IMR-90 (cell line): ENCODE measurements around the gene GRM8. TPM values are rescaled to one million over a fixed set of nuclear protein-coding genes. Genes with fewer than 3 reads are reported as not detected.

Experiments
- ATAC-seq: fragments of 200-7000 bp; cut with Tn5 transposase; 2 replicates; pipeline ENCODE4 v1.9.1; 2020; ENCODE audit warnings: low read depth, mild to moderate bottlenecking, moderate library complexity
- BruUV-seq: library from RNA; stranded (reverse); fragments of 400-500 nt; replicated peaks from 2 replicates; lab custom pipeline; 2021; lab: Mats Ljungman, UMichigan
- CTCF ChIA-PET: fragments of 300-600 bp; formaldehyde crosslinking; extraction: SDS; loops from one replicate; lab custom pipeline; 2021; ENCODE audit warnings: antibody characterized with exemption; lab: Yijun Ruan, JAX
- POLR2A ChIA-PET: fragments of 300-600 bp; sonication (Branson Sonifier 250); formaldehyde crosslinking; loops from one replicate; lab custom pipeline; 2022; ENCODE audit warnings: antibody characterized with exemption; ENCODE audit not compliant: unreplicated experiment; lab: Charles Lee
- DNase-seq: peaks from one replicate; pipeline ENCODE4 v3.0.0; 2013
- H2AFZ ChIP-seq: replicated peaks from 2 replicates; pipeline ENCODE3; 2013; ENCODE audit warnings: low read length, mild to moderate bottlenecking; ENCODE audit not compliant: poor library complexity
- H2AK5ac ChIP-seq: 2 replicates; pipeline ENCODE4 v1.6.1; 2013; ENCODE audit warnings: low read depth, low read length, inconsistent platforms
- H2AK9ac ChIP-seq: replicated peaks from 2 replicates; pipeline ENCODE3; 2013; ENCODE audit warnings: mild to moderate bottlenecking, low read depth, low read length, moderate library complexity; ENCODE audit not compliant: poor library complexity
- H2BK120ac ChIP-seq: 2 replicates; pipeline ENCODE4 v1.6.1; 2013; ENCODE audit warnings: low read depth, low read length, inconsistent platforms
- H2BK15ac ChIP-seq: 3 replicates; pipeline ENCODE4 v1.6.1; 2013; ENCODE audit warnings: low read depth, low read length, inconsistent platforms
- H2BK20ac ChIP-seq: 2 replicates; pipeline ENCODE4 v1.6.1; 2013; ENCODE audit warnings: low read depth, mild to moderate bottlenecking, inconsistent platforms, low read length, moderate library complexity
- H2BK5ac ChIP-seq: 2 replicates; pipeline ENCODE4 v1.6.1; 2013; ENCODE audit warnings: mild to moderate bottlenecking, low read depth, low read length, inconsistent platforms; ENCODE audit not compliant: poor library complexity, severe bottlenecking
- H3K14ac ChIP-seq: replicated peaks from 2 replicates; pipeline ENCODE4 v1.6.1; 2013; ENCODE audit warnings: low read depth, low read length, inconsistent platforms
- H3K18ac ChIP-seq: 2 replicates; pipeline ENCODE4 v1.6.1; 2013; ENCODE audit warnings: low read depth, low read length, control low read depth
- H3K23ac ChIP-seq: 2 replicates; pipeline ENCODE4 v1.6.1; 2013; ENCODE audit warnings: low read depth, low read length, inconsistent platforms
- H3K27ac ChIP-seq: 2 replicates; pipeline ENCODE4 v1.5.1; 2013; ENCODE audit warnings: mild to moderate bottlenecking, control low read depth, low read length; ENCODE audit not compliant: insufficient read depth
- H3K27me3 ChIP-seq: 2 replicates; pipeline ENCODE4 v1.6.1; 2013; ENCODE audit warnings: low read length; ENCODE audit not compliant: control insufficient read depth, insufficient read depth
- H3K36me3 ChIP-seq: 2 replicates; pipeline ENCODE4 v1.6.1; 2013; ENCODE audit warnings: low read length, mixed read lengths; ENCODE audit not compliant: control insufficient read depth, insufficient read depth
- H3K4ac ChIP-seq: 2 replicates; pipeline ENCODE4 v1.6.1; 2013; ENCODE audit warnings: low read depth, low read length, inconsistent platforms
- H3K4me1 ChIP-seq: 2 replicates; pipeline ENCODE4 v1.6.1; 2013; ENCODE audit warnings: low read length, mixed read lengths; ENCODE audit not compliant: control insufficient read depth, insufficient read depth
- H3K4me2 ChIP-seq: 2 replicates; pipeline ENCODE4 v1.6.1; 2013; ENCODE audit warnings: low read depth, mild to moderate bottlenecking, control low read depth, low read length, moderate library complexity
- H3K4me3 ChIP-seq: 2 replicates; pipeline ENCODE4 v1.5.1; 2013; ENCODE audit warnings: low read depth, mild to moderate bottlenecking, control low read depth, low read length, moderate library complexity; ENCODE audit not compliant: insufficient read depth
- H3K56ac ChIP-seq: 2 replicates; pipeline ENCODE4 v1.6.1; 2013; ENCODE audit warnings: low read length, inconsistent platforms; ENCODE audit not compliant: insufficient read depth; ENCODE audit errors: extremely low read depth
- H3K79me1 ChIP-seq, 2 experiments: 2 replicates each; pipeline ENCODE4 v1.6.1; 2013; ENCODE audit warnings: low read length in 2 of 2, inconsistent platforms in 1 of 2, low read depth in 1 of 2
- H3K9ac ChIP-seq: 2 replicates; pipeline ENCODE4 v1.6.1; 2013; ENCODE audit warnings: low read depth, low read length, control low read depth
- H3K9me1 ChIP-seq: 2 replicates; pipeline ENCODE4 v1.6.1; 2013; ENCODE audit warnings: low read length, inconsistent platforms; ENCODE audit not compliant: insufficient read depth
- H3K9me3 ChIP-seq: 2 replicates; pipeline ENCODE4 v1.6.1; 2013; ENCODE audit warnings: low read length; ENCODE audit not compliant: control insufficient read depth, insufficient read depth
- H4K20me1 ChIP-seq: 2 replicates; pipeline ENCODE4 v1.6.1; 2013; ENCODE audit warnings: low read length, inconsistent platforms; ENCODE audit not compliant: insufficient read depth
- H4K5ac ChIP-seq: 2 replicates; pipeline ENCODE4 v1.6.1; 2013; ENCODE audit warnings: mild to moderate bottlenecking, low read depth, low read length, control low read depth
- H4K8ac ChIP-seq, 2 experiments: 2 replicates each; pipeline ENCODE4 v1.6.1; 2013; ENCODE audit warnings: low read depth in 2 of 2, low read length in 2 of 2, control low read depth in 1 of 2, inconsistent platforms in 1 of 2
- H4K91ac ChIP-seq: 2 replicates; pipeline ENCODE4 v1.6.1; 2013; ENCODE audit warnings: low read depth, low read length, inconsistent platforms; ENCODE audit not compliant: insufficient read depth
- BHLHE40 ChIP-seq: fragments of 150-350 bp; IDR thresholded peaks from 2 replicates; pipeline ENCODE4 v1.6.1; 2016; ENCODE audit warnings: mild to moderate bottlenecking, low read depth, low read length
- CEBPB ChIP-seq: IDR thresholded peaks from 2 replicates; pipeline ENCODE4 v1.6.1; 2012; ENCODE audit warnings: low read depth, low read length, improper control_type of control experiment
- CTCF ChIP-seq: conservative IDR thresholded peaks from 2 replicates; pipeline ENCODE4 v1.5.1; 2012; ENCODE audit warnings: mild to moderate bottlenecking, low read depth, low read length, improper control_type of control experiment
- ELK1 ChIP-seq: fragments of 150-350 bp; IDR thresholded peaks from 2 replicates; pipeline ENCODE4 v1.6.1; 2016; ENCODE audit warnings: low read depth, mild to moderate bottlenecking, low read length, moderate library complexity, borderline replicate concordance
- FOS ChIP-seq: fragments of 150-350 bp; IDR thresholded peaks from 2 replicates; pipeline ENCODE4 v1.6.1; 2016; ENCODE audit warnings: low read depth, low read length
- MAZ ChIP-seq: IDR thresholded peaks from 2 replicates; pipeline ENCODE4 v1.6.1; 2012; ENCODE audit warnings: low read depth, mild to moderate bottlenecking, low read length, improper control_type of control experiment, moderate library complexity, borderline replicate concordance
- MXI1 ChIP-seq: IDR thresholded peaks from 2 replicates; pipeline ENCODE4 v1.6.1; 2012; ENCODE audit warnings: low read depth, mild to moderate bottlenecking, low read length, moderate library complexity, borderline replicate concordance
- NFE2L2 ChIP-seq: fragments of 150-350 bp; IDR thresholded peaks from 2 replicates; pipeline ENCODE4 v1.6.1; 2016; ENCODE audit warnings: low read depth, mild to moderate bottlenecking, low read length
- POLR2A ChIP-seq: IDR thresholded peaks from 2 replicates; pipeline ENCODE4 v1.6.1; 2012; ENCODE audit warnings: mild to moderate bottlenecking, low read depth, low read length
- RAD21 ChIP-seq: IDR thresholded peaks from 2 replicates; pipeline ENCODE4 v1.6.1; 2012; ENCODE audit warnings: low read length, improper control_type of control experiment
- RCOR1 ChIP-seq: IDR thresholded peaks from 2 replicates; pipeline ENCODE4 v1.6.1; 2012; ENCODE audit warnings: mild to moderate bottlenecking, low read length, improper control_type of control experiment; ENCODE audit not compliant: insufficient replicate concordance
- RFX5 ChIP-seq: IDR thresholded peaks from 2 replicates; pipeline ENCODE4 v1.8.0; 2012; ENCODE audit warnings: low read depth, mild to moderate bottlenecking, low read length, moderate library complexity
- SMC3 ChIP-seq: fragments of 150-350 bp; IDR thresholded peaks from 2 replicates; pipeline ENCODE4 v1.6.1; 2016; ENCODE audit warnings: low read depth, mild to moderate bottlenecking, antibody characterized with exemption, low read length, moderate library complexity
- dilution Hi-C: fragments of 300-500 bp; cut with HindIII; formaldehyde crosslinking; loops from one replicate; pipeline ENCODE4 v1.14.3; 2018; ENCODE audit warnings: low sequenced_read_pairs; ENCODE audit not compliant: unreplicated experiment
- in situ Hi-C: fragments of 300-500 bp; cut with MboI; formaldehyde crosslinking; loops from 3 replicates; pipeline ENCODE4 v1.14.3; 2019; ENCODE audit warnings: low sequenced_read_pairs, inconsistent platforms, mixed read lengths
- intact Hi-C: fragments of 100-400 bp; cut with micrococcal nuclease; formaldehyde crosslinking; loops from 2 replicates; pipeline ENCODE4 v1.10.0; 2022
- polyA plus RNA-seq, 3 experiments: library from polyadenylated mRNA; depleted of rRNA; stranded (reverse); fragments of >200 nt; gene quantifications; 2 replicates each; pipeline ENCODE4 v1.2.3, GENCODE V29; 2012; ENCODE audit warnings: low replicate concordance in 1 of 3
- total RNA-seq: library from RNA; depleted of rRNA; stranded (reverse); fragments of >200 nt; gene quantifications from 2 replicates; pipeline ENCODE4 v1.2.3, GENCODE V29; 2012

Gene GRM8
- total and polyA plus RNA-seq, 2 of the 4 experiments (the other 2 are of a cell fraction) = not detected

DNA sequence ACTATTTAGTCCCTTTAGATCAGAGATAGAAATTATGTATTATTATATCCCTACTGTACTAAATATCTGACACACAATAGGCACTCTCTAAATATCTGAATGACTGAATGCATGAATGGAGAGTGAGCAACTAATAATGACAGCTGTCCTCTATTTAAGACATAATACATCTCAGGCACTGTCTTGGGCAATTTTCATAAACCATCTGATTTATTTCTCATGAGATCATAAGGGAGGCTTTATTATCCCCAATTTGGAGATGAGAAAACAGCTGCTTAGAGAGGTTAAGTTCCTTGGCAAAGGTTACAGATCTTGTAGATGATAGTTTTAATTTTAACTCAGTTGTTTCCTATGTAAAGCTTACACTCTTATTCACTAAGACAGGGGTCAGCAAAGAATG lies 570.6 kb downstream of the GRM8 start:
- no peak overlapping the region for H4K91ac ChIP-seq
- H4K8ac ChIP-seq = no peak overlapping the region
- H3K56ac ChIP-seq = no peak overlapping the region
- no peak overlapping the region for H2BK5ac ChIP-seq
- ChIA-PET POLR2A (no interaction called here), CTCF (no interaction called here)
- no peak overlapping the region for H3K18ac ChIP-seq
- no peak overlapping the region for H2AK9ac ChIP-seq
- no peak overlapping the region for H2AFZ ChIP-seq
- no peak for ATAC-seq
- H2BK15ac ChIP-seq = no peak overlapping the region
- H2BK20ac ChIP-seq = no peak overlapping the region
- in situ Hi-C loops (no loop called here), dilution Hi-C loops (no loop called here), intact Hi-C loops (no loop called here)
- no peak overlapping the region for H3K4ac ChIP-seq
- H4K20me1 ChIP-seq = no peaks in the 10 kb centered on the region
- H3K4me2 ChIP-seq = no peak overlapping the region
- H2BK120ac ChIP-seq = no peak overlapping the region
- DNase-seq = no peak
- H3K9me3 ChIP-seq = peaks cover 17% of the 10 kb centered on the region
- no peaks in the 10 kb centered on the region for H3K9me1 ChIP-seq
- TF ChIP-seq CEBPB (no peak), MXI1 (no peak), ELK1 (no peak), FOS (no peak), MAZ (no peak), RAD21 (no peak), BHLHE40 (no peak), RCOR1 (no peak), CTCF (no peak), SMC3 (no peak), RFX5 (no peak), NFE2L2 (no peak), POLR2A (no peak)
- H3K4me1 ChIP-seq = no peaks in the 10 kb centered on the region
- no peak overlapping the region for H3K4me3 ChIP-seq
- no peak overlapping the region for H3K14ac ChIP-seq
- H4K5ac ChIP-seq = no peak overlapping the region
- no peak overlapping the region for H3K9ac ChIP-seq
- no peak overlapping the region for H2AK5ac ChIP-seq
- no peaks in the 10 kb centered on the region for H3K36me3 ChIP-seq
- BruUV-seq = no TSS peak
- no peak overlapping the region for H3K23ac ChIP-seq
- no peaks in the 10 kb centered on the region for H3K79me1 ChIP-seq
- no peak overlapping the region for H3K27ac ChIP-seq
- no peaks in the 10 kb centered on the region for H3K27me3 ChIP-seq
